Ovary (tissue), 3 donors: ENCODE results near the gene IFIT2.

Experiments
- CTCF ChIP-seq, 3 donors: fragments of 450-650 bp in 2 of 3; fragments of 200-600 bp in 1 of 3; IDR thresholded peaks; one replicate each; pipeline versions ENCODE4 v1.5.1 to v1.8.0; 2016 to 2022; ENCODE audit warnings: antibody characterized with exemption in 3 of 3, mild to moderate bottlenecking in 1 of 3
- EP300 ChIP-seq: sonication (generic); formaldehyde crosslinking; IDR thresholded peaks from one replicate; pipeline ENCODE4 v1.6.1; 2017; ENCODE audit warnings: antibody characterized with exemption
- POLR2A ChIP-seq: fragments of 450-650 bp; IDR thresholded peaks from one replicate; pipeline ENCODE4 v1.6.1; 2017; ENCODE audit warnings: antibody characterized with exemption, mild to moderate bottlenecking, moderate library complexity
- donor health status: DM: no; HTN: no; CAD: no.

- no peak for TF ChIP-seq CTCF (IDR thresholded peaks at IDR 0.05)
- TF ChIP-seq POLR2A = no peak
- TF ChIP-seq EP300 = no peak
These were observed 6.2 kb upstream of the IFIT2 start for GRCh38 chr10:89295597-89295996.
